Left lobe of liver (tissue), 2 donors: ENCODE results near the gene MCUR1. TPM values are rescaled to one million over a fixed set of nuclear protein-coding genes. Genes with fewer than 3 reads are reported as not detected.

Source experiments
- ATAC-seq: fragments of 200-7000 bp; cut with Tn5 transposase; one replicate; pipeline ENCODE4 v1.9.1; 2020; ENCODE audit warnings: mild to moderate bottlenecking, moderate library complexity
- DNase-seq: peaks from one replicate; pipeline ENCODE4 v3.0.0-alpha.2; 2020; ENCODE audit warnings: low spot score
- total RNA-seq: library from RNA; stranded (reverse); gene quantifications from one replicate; pipeline ENCODE4 v1.2.1, GENCODE V29; 2021
- donor health status: DM: no; HTN: no; CAD: no; lungs with moderate emphysema.
- donor health status: DM: no; HTN: yes; CAD: no.

The MCUR1 gene
- total RNA-seq, 1 donor from 2014 or later = 18.1 TPM

GRCh38 chr6:13742961-13743735 lies 71.2 kb downstream of the MCUR1 start:
- DNase-seq = no peak
- no peak for ATAC-seq

- no peak for ATAC-seq
- DNase-seq = no peak
Measured at GRCh38 chr6:13741365-13741764, 73.0 kb downstream of the MCUR1 start.

Other genes with a start within 250 kb of the MCUR1 start
- gene SIRT5, start 240.0 kb downstream of the MCUR1 start, total RNA-seq = 22.5 TPM
- gene NOL7, start 199.2 kb downstream of the MCUR1 start, total RNA-seq = 18.0 TPM
- 15.5 TPM for gene RANBP9, start 102.7 kb downstream of the MCUR1 start, total RNA-seq
- 0.05 TPM for gene RNF182, start 110.4 kb upstream of the MCUR1 start, total RNA-seq